ENCODE data around the gene PSTPIP2. TPM values are rescaled to one million over a fixed set of nuclear protein-coding genes. Genes with fewer than 3 reads are reported as not detected.

The PSTPIP2 gene
- total and polyA plus RNA-seq, 2 experiments from 2014 or later, result 11.9 to 24.5 TPM

DNA sequence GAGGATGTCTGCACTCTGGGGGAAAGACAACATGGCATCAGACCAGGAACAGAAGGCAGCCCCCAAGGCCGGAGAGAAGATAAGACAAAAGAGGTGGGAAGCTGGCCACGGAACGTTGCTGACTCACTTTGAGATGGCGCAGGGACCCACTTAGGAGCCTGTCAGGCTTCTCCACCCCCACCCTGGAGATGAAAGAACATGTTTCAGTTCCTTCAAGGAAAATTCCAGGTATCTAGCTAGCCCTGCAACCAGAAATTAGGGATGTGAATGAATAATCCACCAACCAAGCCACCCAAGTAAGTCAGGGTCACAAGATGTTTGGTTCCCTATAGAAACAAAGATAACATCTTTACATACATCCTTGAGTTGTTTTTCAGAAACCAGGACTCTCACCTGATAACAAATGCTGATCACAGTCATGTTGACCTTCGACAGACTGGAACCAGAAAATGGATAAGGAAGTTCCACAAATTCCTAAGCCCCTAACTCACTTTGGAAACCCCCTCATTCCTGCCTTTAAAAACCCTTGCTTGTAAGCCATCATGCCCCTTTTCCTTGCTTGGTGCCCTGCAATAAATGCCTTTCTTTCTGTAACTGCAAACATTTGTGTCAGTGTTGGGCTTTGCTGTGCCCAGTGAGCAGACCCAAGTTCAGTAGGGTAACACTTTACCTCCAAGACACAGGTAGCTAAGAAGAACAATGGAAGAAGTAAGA lies 31.9 kb downstream of the PSTPIP2 start:
- Histone ChIP-seq H3K27ac (peak overlapping the region; percentile 72), H3K4me3 (no peak overlapping the region), H3K9me2 (replicated peaks; ENCODE audit: insufficient read depth) (no peaks in the 10 kb centered on the region), H2AFZ (no peak overlapping the region), H3K79me2 (peaks cover 9% of the 10 kb centered on the region), H3K27me3 (no peaks in the 10 kb centered on the region), H3K4me1 (ENCODE audit: insufficient read depth) (peaks cover 3% of the 10 kb centered on the region), H3K36me3 (replicated peaks; ENCODE audit: insufficient read depth, low read depth) (no peaks in the 10 kb centered on the region), H3K9me3 (ENCODE audit: low read depth) (no peaks in the 10 kb centered on the region), H4K20me1 (ENCODE audit: insufficient read depth, poor library complexity, severe bottlenecking) (no peaks in the 10 kb centered on the region), H3K4me2 (no peak overlapping the region)
- TF ChIP-seq CTCF (IDR thresholded peaks at IDR 0.05; ENCODE audit: poor library complexity) (no peak), EZH2 (IDR thresholded peaks at IDR 0.05; ENCODE audit: borderline replicate concordance) (no peak), EZH2phosphoT487 (IDR thresholded peaks at IDR 0.05; ENCODE audit: low read depth, severe bottlenecking, unreplicated experiment) (no peak)
- WGBS (ENCODE audit: low lambda C conversion rate, missing lambda C conversion rate), result 41% methylated on average over 5 of the region's 5 CpGs
- DNase-seq (ENCODE audit: low spot score), result no peak

DNA sequence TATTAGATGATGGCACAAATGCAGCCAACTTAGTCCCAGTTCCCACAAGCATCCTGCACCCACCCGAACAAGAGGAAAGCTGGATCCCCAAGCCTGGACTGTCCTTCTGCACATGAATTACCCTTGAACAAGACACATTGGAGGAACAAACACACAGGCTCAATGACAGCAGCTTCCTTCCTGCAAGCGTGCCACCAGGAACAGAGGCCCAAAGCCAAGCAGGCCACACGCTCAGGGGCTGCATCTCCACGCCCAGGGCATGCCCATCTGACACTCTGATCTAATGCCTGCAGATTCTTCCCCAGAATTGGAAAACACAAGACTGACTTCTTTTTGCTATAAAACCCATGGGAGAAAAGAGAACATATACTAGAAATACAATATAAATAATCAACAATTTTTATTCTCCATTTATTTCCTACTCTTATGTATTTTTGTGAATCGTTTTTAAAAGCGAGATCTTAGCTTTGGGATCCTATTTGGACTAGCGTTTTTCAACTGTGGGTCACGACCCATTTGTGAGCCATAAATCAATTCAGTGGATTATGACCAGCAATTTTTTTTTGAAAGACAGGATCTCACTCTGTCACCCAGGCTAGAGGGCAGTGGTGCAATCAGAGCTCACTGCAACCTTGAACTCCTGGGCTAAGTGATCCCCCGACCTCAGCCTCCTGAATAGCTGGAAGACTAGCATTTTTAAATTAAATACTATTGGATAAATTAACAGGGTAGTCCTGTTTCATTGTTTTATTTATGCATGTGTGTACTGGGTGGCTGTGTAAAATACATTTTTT lies 34.4 kb downstream of the PSTPIP2 start:
- TF ChIP-seq EZH2phosphoT487 (IDR thresholded peaks at IDR 0.05; ENCODE audit: low read depth, severe bottlenecking, unreplicated experiment), result no peak
- no peak for TF ChIP-seq EZH2 (IDR thresholded peaks at IDR 0.05; ENCODE audit: borderline replicate concordance)
- H3K36me3 ChIP-seq (replicated peaks; ENCODE audit: insufficient read depth, low read depth), result no peaks in the 10 kb centered on the region
- H3K79me2 ChIP-seq, result peaks cover 5% of the 10 kb centered on the region
- H4K20me1 ChIP-seq (ENCODE audit: insufficient read depth, poor library complexity, severe bottlenecking), result no peaks in the 10 kb centered on the region
- no peaks in the 10 kb centered on the region for H3K27me3 ChIP-seq
- WGBS (ENCODE audit: low lambda C conversion rate, missing lambda C conversion rate), result 82% methylated on average over 9 of the region's 9 CpGs
- H3K9me3 ChIP-seq (ENCODE audit: low read depth), result no peaks in the 10 kb centered on the region
- peaks cover 3% of the 10 kb centered on the region for H3K4me1 ChIP-seq (ENCODE audit: insufficient read depth)
- H3K4me2 ChIP-seq, result no peak overlapping the region
- DNase-seq (ENCODE audit: low spot score), result no peak
- H3K27ac ChIP-seq, result no peak overlapping the region
- H3K4me3 ChIP-seq, result no peak overlapping the region
- no peaks in the 10 kb centered on the region for H3K9me2 ChIP-seq (replicated peaks; ENCODE audit: insufficient read depth)
- no peak overlapping the region for H2AFZ ChIP-seq

DNA sequence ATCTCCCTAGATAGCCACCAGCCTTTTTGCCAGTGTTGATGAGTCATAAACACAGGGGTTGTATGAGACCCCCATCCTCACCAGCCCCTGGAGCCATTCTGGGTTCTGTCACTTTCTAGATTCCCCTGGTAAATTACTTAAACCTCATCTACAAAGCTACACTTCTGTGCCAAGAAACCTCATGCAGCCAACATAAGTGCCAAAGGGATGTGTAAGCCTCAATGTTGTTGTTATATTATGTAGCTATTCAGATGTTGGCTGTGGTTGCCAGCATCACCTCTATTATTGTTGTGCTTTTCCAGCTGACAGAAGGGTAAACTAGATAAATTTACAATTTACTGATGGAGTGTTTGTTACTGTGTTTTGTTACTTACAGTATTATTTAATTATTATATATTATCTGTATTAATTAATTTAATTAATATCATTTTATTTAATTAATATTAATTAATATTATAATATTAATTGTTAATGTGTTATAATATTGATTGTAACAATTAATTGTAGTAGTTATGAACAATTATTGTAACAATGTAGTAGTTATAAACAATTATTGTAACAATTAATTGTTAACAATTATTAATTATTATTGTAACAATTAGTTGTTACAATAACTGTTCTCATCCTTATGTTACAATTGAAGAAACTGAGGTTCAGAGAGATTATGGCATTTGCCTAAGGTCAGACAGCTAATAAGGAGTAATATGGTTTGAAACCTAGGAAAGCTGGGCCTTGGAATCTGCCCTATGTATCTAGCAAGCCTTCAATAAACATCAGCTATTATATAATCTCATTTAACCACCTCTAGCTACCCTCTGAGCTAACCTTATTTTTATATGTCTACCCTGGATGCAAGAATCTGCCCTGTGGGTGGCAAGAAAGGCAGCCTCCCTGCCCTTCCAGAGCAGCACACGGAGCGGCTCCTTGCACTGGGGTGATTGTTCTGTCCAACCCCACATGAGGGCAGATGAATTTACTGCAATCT lies 36.1 kb downstream of the PSTPIP2 start:
- Histone ChIP-seq H3K27me3 (no peaks in the 10 kb centered on the region), H3K4me2 (no peak overlapping the region), H3K36me3 (replicated peaks; ENCODE audit: insufficient read depth, low read depth) (no peaks in the 10 kb centered on the region), H3K79me2 (peaks cover 1% of the 10 kb centered on the region), H3K4me3 (no peak overlapping the region), H2AFZ (no peak overlapping the region), H3K27ac (no peak overlapping the region), H3K4me1 (ENCODE audit: insufficient read depth) (peaks cover 3% of the 10 kb centered on the region), H4K20me1 (ENCODE audit: insufficient read depth, poor library complexity, severe bottlenecking) (no peaks in the 10 kb centered on the region), H3K9me3 (ENCODE audit: low read depth) (no peaks in the 10 kb centered on the region), H3K9me2 (replicated peaks; ENCODE audit: insufficient read depth) (no peaks in the 10 kb centered on the region)
- TF ChIP-seq EZH2 (IDR thresholded peaks at IDR 0.05; ENCODE audit: borderline replicate concordance), result no peak
- DNase-seq (ENCODE audit: low spot score), result no peak
- 91% methylated on average over 2 of the region's 2 CpGs for WGBS (ENCODE audit: low lambda C conversion rate, missing lambda C conversion rate)

GRCh38 chr18:46034230-46034629 lies 37.8 kb downstream of the PSTPIP2 start:
- Histone ChIP-seq H4K20me1 (ENCODE audit: insufficient read depth, poor library complexity, severe bottlenecking) (no peaks in the 10 kb centered on the region), H3K4me2 (no peak overlapping the region), H3K9me3 (ENCODE audit: low read depth) (no peaks in the 10 kb centered on the region), H3K27ac (no peak overlapping the region), H3K9me2 (replicated peaks; ENCODE audit: insufficient read depth) (no peaks in the 10 kb centered on the region), H2AFZ (no peak overlapping the region), H3K4me1 (ENCODE audit: insufficient read depth) (no peaks in the 10 kb centered on the region), H3K36me3 (replicated peaks; ENCODE audit: insufficient read depth, low read depth) (no peaks in the 10 kb centered on the region), H3K79me2 (no peaks in the 10 kb centered on the region), H3K4me3 (no peak overlapping the region), H3K27me3 (no peaks in the 10 kb centered on the region)
- no peak for DNase-seq (ENCODE audit: low spot score)
- WGBS (ENCODE audit: low lambda C conversion rate, missing lambda C conversion rate), result 75% methylated on average over 1 of the region's 1 CpG
- TF ChIP-seq CTCF (IDR thresholded peaks at IDR 0.05; ENCODE audit: poor library complexity) (no peak), EZH2phosphoT487 (IDR thresholded peaks at IDR 0.05; ENCODE audit: low read depth, severe bottlenecking, unreplicated experiment) (no peak), EZH2 (IDR thresholded peaks at IDR 0.05; ENCODE audit: borderline replicate concordance) (no peak)

Measured in hepatocyte (in vitro differentiated cells).